WTC11 (cell line): ENCODE results near the gene FAM177A1. TPM values are rescaled to one million over a fixed set of nuclear protein-coding genes. Genes with fewer than 3 reads are reported as not detected.

Source experiments
- ATAC-seq: fragments of 200-7000 bp; cut with Tn5 transposase; 2 replicates; pipeline ENCODE4 v1.10.0; 2021; ENCODE audit warnings: mild to moderate bottlenecking, moderate library complexity
- CTCF ChIA-PET: fragments of 300-600 bp; sonication (Branson Sonifier 250); formaldehyde crosslinking; loops from one replicate; lab custom pipeline; 2021; ENCODE audit warnings: antibody characterized with exemption; lab: Charles Lee
- POLR2A ChIA-PET: fragments of 350-600 bp; sonication (Branson Sonifier 250); formaldehyde crosslinking; loops from one replicate; lab custom pipeline; 2021; ENCODE audit warnings: antibody characterized with exemption; lab: Charles Lee
- DNase-seq: peaks from one replicate; pipeline ENCODE4 v3.0.0; 2021; ENCODE audit warnings: low spot score
- H3K27ac Mint-ChIP-seq: 2 replicates; pipeline ENCODE4 v1.8.0; 2021; ENCODE audit warnings: mixed read lengths
- H3K27me3 Mint-ChIP-seq: 2 replicates; pipeline ENCODE4 v1.8.0; 2021; ENCODE audit warnings: low read depth, mild to moderate bottlenecking, moderate library complexity, mixed read lengths
- H3K36me3 Mint-ChIP-seq: 2 replicates; pipeline ENCODE4 v1.8.0; 2021; ENCODE audit warnings: mixed read lengths
- H3K4me1 Mint-ChIP-seq: 2 replicates; pipeline ENCODE4 v1.8.0; 2022; ENCODE audit warnings: mixed read lengths
- H3K4me3 Mint-ChIP-seq: 2 replicates; pipeline ENCODE4 v1.8.0; 2021; ENCODE audit warnings: mild to moderate bottlenecking, moderate library complexity, mixed read lengths
- H3K9me3 Mint-ChIP-seq: 2 replicates; pipeline ENCODE4 v1.8.0; 2021; ENCODE audit warnings: mixed read lengths
- HMGA2 ChIP-seq: fragments of 250-450 bp; sonication (Bioruptor Pico); IDR thresholded peaks from 2 replicates; pipeline ENCODE4 v1.4.0; 2021; ENCODE audit warnings: mild to moderate bottlenecking, moderate library complexity
- JAZF1 ChIP-seq: fragments of 250-450 bp; sonication (Bioruptor Pico); IDR thresholded peaks from 2 replicates; pipeline ENCODE4 v1.9.0; 2021; ENCODE audit warnings: moderate library complexity, mild to moderate bottlenecking, inconsistent platforms
- JUN ChIP-seq: sonication (generic); formaldehyde crosslinking; IDR thresholded peaks from 2 replicates; pipeline ENCODE4 v1.8.0; 2023; ENCODE audit warnings: mild to moderate bottlenecking, missing genetic modification reagents
- NFYB ChIP-seq: sonication (generic); formaldehyde crosslinking; conservative IDR thresholded peaks from 2 replicates; pipeline ENCODE4 v1.8.0; 2022; ENCODE audit warnings: low read depth, missing genetic modification reagents
- NR1H2 ChIP-seq: sonication (generic); formaldehyde crosslinking; IDR thresholded peaks from 2 replicates; pipeline ENCODE4 v1.9.0; 2021; ENCODE audit warnings: mild to moderate bottlenecking, moderate library complexity, missing genetic modification reagents
- NR3C1 ChIP-seq: sonication (generic); formaldehyde crosslinking; conservative IDR thresholded peaks from 2 replicates; pipeline ENCODE4 v1.8.1; 2023; ENCODE audit warnings: low read depth, mild to moderate bottlenecking, missing genetic modification reagents
- ZNF219 ChIP-seq: sonication (generic); formaldehyde crosslinking; IDR thresholded peaks from 2 replicates; pipeline ENCODE4 v1.8.0; 2023; ENCODE audit warnings: missing genetic modification reagents, mild to moderate bottlenecking, borderline replicate concordance
- ZNF317 ChIP-seq: sonication (generic); formaldehyde crosslinking; IDR thresholded peaks from 2 replicates; pipeline ENCODE4 v1.8.1; 2023; ENCODE audit warnings: low read depth, mild to moderate bottlenecking, moderate library complexity, missing genetic modification reagents, borderline replicate concordance
- ZNF416 ChIP-seq: fragments of 250-450 bp; sonication (Bioruptor Pico); IDR thresholded peaks from 2 replicates; pipeline ENCODE4 v1.9.0; 2021; ENCODE audit warnings: mild to moderate bottlenecking, inconsistent platforms
- total RNA-seq: library from RNA; stranded (reverse); gene quantifications from 3 replicates; pipeline ENCODE4 v1.2.3, GENCODE V29; 2021
- TF ChIP-seq, protein P1 (sequence below): sonication (generic); formaldehyde crosslinking; IDR thresholded peaks from 2 replicates; pipeline ENCODE4 v1.8.0; 2022; ENCODE audit warnings: mild to moderate bottlenecking, missing genetic modification reagents
- TF ChIP-seq, protein P2 (sequence below): sonication (generic); formaldehyde crosslinking; IDR thresholded peaks from 2 replicates; pipeline ENCODE4 v1.8.1; 2022; ENCODE audit warnings: missing genetic modification reagents, borderline replicate concordance
- TF ChIP-seq, protein P3 (sequence below): fragments of 250-450 bp; sonication (Bioruptor Pico); IDR thresholded peaks from 2 replicates; pipeline ENCODE4 v1.8.0; 2021; ENCODE audit warnings: mild to moderate bottlenecking
- TF ChIP-seq, protein P4 (sequence below): sonication (generic); formaldehyde crosslinking; IDR thresholded peaks from 2 replicates; pipeline ENCODE4 v1.8.1; 2022; ENCODE audit warnings: mild to moderate bottlenecking, missing genetic modification reagents, moderate library complexity, borderline replicate concordance
- TF ChIP-seq, protein P5 (sequence below): sonication (generic); formaldehyde crosslinking; IDR thresholded peaks from 2 replicates; pipeline ENCODE4 v1.8.1; 2023; ENCODE audit warnings: mild to moderate bottlenecking, missing genetic modification reagents, borderline replicate concordance
- TF ChIP-seq, protein P6 (sequence below): fragments of 250-450 bp; sonication (Bioruptor Pico); IDR thresholded peaks from 2 replicates; pipeline ENCODE4 v1.9.0; 2021; ENCODE audit warnings: moderate library complexity, mild to moderate bottlenecking, inconsistent platforms, borderline replicate concordance
- TF ChIP-seq, protein P7 (sequence below): sonication (generic); formaldehyde crosslinking; IDR thresholded peaks from 2 replicates; pipeline ENCODE4 v1.8.0; 2022; ENCODE audit warnings: mild to moderate bottlenecking, missing genetic modification reagents
- TF ChIP-seq, protein P8 (sequence below): sonication (generic); formaldehyde crosslinking; IDR thresholded peaks from 2 replicates; pipeline ENCODE4 v1.8.0; 2022; ENCODE audit warnings: mild to moderate bottlenecking, missing genetic modification reagents

FAM177A1 gene
- total RNA-seq, 1 experiment from 2014 or later, result 44.7 TPM

DNA sequence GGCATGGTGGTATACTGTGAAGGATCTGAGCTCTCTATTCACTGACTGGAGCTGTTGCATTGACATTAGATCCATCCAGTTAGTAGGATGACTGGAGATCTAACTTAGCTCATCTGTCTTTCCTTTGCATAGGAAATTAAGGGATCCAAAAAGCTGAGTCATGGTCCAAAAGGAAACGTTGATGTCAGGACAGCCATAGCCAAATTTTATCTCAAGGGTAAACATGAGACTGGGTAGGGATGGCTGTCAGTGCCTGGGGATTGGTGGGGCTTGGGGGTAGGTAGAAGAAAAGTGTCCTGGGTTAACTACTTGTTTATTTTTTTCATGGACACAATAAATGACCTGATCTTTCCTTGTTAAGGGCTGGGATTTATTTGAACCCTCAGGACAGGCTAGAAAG lies 4.6 kb downstream of the FAM177A1 start:
- no peak for TF ChIP-seq ZNF219 (CRISPR knock-in tag)
- TF ChIP-seq, all 79 proteins: peak for 0
- Mint-ChIP-seq H3K4me3 (no peak overlapping the region), H3K27me3 (no peaks in the 10 kb centered on the region; the same call in 1 of the 2 replicates), H3K9me3 (no peaks in the 10 kb centered on the region), H3K36me3 (peaks cover 11% of the 10 kb centered on the region), H3K27ac (no peak overlapping the region), H3K4me1 (peaks cover 13% of the 10 kb centered on the region)
- no peak for DNase-seq
- ChIA-PET CTCF (no interaction called here), POLR2A (interaction anchor here (0.5 kb wide), 1 partner anchor 38 kb away, joined by 6 read pairs; no protein-coding TSS in a partner anchor)
- no peak for ATAC-seq

DNA sequence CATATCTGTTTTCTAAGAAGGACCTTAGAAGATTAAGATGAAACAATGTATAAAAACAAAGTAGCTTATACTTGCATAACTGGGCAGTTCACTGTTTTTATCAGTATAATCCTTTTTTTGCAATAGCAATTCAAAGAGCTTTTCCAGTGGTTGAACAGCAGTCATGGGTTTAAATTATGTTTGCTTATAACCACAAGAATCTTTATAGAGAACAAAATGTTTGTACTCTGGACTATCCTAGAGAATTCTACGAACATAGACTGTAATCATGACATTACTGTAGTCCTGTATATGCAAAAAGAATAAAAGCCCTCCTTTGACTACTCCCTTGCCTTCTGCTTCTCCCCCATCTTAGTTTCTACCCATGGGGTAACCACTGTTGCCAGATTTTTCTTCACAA lies 5.7 kb downstream of the FAM177A1 start:
- ATAC-seq (no peak), DNase-seq (no peak)
- POLR2A ChIA-PET, result no interaction called here
- CTCF ChIA-PET, result no interaction called here
- H3K27me3 Mint-ChIP-seq, result no peaks in the 10 kb centered on the region
- H3K4me3 Mint-ChIP-seq, result no peak overlapping the region
- TF ChIP-seq ZNF416 (CRISPR knock-in tag) (no peak), HMGA2 (CRISPR knock-in tag) (no peak), NR3C1 (CRISPR knock-in tag) (no peak), JAZF1 (no peak), NFYB (CRISPR knock-in tag) (no peak), ZNF317 (CRISPR knock-in tag) (no peak), JUN (CRISPR knock-in tag) (no peak)
- TF ChIP-seq, protein P1, sequence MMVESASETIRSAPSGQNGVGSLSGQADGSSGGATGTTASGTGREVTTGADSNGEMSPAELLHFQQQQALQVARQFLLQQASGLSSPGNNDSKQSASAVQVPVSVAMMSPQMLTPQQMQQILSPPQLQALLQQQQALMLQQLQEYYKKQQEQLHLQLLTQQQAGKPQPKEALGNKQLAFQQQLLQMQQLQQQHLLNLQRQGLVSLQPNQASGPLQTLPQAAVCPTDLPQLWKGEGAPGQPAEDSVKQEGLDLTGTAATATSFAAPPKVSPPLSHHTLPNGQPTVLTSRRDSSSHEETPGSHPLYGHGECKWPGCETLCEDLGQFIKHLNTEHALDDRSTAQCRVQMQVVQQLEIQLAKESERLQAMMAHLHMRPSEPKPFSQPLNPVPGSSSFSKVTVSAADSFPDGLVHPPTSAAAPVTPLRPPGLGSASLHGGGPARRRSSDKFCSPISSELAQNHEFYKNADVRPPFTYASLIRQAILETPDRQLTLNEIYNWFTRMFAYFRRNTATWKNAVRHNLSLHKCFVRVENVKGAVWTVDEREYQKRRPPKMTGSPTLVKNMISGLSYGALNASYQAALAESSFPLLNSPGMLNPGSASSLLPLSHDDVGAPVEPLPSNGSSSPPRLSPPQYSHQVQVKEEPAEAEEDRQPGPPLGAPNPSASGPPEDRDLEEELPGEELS (CRISPR knock-in tag), result no peak
- TF ChIP-seq, protein P2, sequence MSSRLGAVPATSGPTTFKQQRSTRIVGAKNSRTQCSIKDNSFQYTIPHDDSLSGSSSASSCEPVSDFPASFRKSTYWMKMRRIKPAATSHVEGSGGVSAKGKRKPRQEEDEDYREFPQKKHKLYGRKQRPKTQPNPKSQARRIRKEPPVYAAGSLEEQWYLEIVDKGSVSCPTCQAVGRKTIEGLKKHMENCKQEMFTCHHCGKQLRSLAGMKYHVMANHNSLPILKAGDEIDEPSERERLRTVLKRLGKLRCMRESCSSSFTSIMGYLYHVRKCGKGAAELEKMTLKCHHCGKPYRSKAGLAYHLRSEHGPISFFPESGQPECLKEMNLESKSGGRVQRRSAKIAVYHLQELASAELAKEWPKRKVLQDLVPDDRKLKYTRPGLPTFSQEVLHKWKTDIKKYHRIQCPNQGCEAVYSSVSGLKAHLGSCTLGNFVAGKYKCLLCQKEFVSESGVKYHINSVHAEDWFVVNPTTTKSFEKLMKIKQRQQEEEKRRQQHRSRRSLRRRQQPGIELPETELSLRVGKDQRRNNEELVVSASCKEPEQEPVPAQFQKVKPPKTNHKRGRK (CRISPR knock-in tag), result no peak
- TF ChIP-seq, protein P3, sequence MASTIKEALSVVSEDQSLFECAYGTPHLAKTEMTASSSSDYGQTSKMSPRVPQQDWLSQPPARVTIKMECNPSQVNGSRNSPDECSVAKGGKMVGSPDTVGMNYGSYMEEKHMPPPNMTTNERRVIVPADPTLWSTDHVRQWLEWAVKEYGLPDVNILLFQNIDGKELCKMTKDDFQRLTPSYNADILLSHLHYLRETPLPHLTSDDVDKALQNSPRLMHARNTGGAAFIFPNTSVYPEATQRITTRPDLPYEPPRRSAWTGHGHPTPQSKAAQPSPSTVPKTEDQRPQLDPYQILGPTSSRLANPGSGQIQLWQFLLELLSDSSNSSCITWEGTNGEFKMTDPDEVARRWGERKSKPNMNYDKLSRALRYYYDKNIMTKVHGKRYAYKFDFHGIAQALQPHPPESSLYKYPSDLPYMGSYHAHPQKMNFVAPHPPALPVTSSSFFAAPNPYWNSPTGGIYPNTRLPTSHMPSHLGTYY (CRISPR knock-in tag), result no peak
- TF ChIP-seq, protein P4, sequence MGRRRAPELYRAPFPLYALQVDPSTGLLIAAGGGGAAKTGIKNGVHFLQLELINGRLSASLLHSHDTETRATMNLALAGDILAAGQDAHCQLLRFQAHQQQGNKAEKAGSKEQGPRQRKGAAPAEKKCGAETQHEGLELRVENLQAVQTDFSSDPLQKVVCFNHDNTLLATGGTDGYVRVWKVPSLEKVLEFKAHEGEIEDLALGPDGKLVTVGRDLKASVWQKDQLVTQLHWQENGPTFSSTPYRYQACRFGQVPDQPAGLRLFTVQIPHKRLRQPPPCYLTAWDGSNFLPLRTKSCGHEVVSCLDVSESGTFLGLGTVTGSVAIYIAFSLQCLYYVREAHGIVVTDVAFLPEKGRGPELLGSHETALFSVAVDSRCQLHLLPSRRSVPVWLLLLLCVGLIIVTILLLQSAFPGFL, result no peak
- H3K4me1 Mint-ChIP-seq, result peaks cover 10% of the 10 kb centered on the region
- peaks cover 11% of the 10 kb centered on the region for H3K36me3 Mint-ChIP-seq
- H3K27ac Mint-ChIP-seq, result no peak overlapping the region
- no peaks in the 10 kb centered on the region for H3K9me3 Mint-ChIP-seq

DNA sequence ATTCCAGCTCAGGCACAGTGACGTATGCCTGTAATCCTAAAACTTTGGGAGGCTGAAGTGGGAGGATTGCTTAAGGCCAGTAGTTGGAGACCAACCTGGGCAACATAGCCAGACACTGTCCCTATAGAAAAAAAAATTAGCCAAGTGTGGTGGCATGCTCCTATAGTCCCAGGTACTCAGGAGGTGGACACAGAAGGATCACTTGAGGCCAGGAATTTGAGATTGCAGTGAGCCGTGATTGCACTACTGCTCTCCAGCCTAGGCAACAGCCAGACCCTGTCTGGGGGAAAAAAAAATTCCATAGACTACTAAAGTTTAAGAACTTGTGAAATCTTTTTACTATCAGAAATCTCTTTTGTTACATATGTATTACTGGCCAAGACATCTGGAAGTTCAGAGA lies 6.6 kb downstream of the FAM177A1 start:
- CTCF ChIA-PET, result no interaction called here
- TF ChIP-seq NR1H2 (CRISPR knock-in tag), result no peak
- TF ChIP-seq HMGA2 (CRISPR knock-in tag), result no peak
- TF ChIP-seq, protein P5, sequence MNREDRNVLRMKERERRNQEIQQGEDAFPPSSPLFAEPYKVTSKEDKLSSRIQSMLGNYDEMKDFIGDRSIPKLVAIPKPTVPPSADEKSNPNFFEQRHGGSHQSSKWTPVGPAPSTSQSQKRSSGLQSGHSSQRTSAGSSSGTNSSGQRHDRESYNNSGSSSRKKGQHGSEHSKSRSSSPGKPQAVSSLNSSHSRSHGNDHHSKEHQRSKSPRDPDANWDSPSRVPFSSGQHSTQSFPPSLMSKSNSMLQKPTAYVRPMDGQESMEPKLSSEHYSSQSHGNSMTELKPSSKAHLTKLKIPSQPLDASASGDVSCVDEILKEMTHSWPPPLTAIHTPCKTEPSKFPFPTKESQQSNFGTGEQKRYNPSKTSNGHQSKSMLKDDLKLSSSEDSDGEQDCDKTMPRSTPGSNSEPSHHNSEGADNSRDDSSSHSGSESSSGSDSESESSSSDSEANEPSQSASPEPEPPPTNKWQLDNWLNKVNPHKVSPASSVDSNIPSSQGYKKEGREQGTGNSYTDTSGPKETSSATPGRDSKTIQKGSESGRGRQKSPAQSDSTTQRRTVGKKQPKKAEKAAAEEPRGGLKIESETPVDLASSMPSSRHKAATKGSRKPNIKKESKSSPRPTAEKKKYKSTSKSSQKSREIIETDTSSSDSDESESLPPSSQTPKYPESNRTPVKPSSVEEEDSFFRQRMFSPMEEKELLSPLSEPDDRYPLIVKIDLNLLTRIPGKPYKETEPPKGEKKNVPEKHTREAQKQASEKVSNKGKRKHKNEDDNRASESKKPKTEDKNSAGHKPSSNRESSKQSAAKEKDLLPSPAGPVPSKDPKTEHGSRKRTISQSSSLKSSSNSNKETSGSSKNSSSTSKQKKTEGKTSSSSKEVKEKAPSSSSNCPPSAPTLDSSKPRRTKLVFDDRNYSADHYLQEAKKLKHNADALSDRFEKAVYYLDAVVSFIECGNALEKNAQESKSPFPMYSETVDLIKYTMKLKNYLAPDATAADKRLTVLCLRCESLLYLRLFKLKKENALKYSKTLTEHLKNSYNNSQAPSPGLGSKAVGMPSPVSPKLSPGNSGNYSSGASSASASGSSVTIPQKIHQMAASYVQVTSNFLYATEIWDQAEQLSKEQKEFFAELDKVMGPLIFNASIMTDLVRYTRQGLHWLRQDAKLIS (CRISPR knock-in tag), result no peak
- TF ChIP-seq, protein P6, sequence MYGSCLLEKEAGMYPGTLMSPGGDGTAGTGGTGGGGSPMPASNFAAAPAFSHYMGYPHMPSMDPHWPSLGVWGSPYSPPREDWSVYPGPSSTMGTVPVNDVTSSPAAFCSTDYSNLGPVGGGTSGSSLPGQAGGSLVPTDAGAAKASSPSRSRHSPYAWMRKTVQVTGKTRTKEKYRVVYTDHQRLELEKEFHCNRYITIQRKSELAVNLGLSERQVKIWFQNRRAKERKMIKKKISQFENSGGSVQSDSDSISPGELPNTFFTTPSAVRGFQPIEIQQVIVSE (CRISPR knock-in tag), result no peak
- TF ChIP-seq, protein P7, sequence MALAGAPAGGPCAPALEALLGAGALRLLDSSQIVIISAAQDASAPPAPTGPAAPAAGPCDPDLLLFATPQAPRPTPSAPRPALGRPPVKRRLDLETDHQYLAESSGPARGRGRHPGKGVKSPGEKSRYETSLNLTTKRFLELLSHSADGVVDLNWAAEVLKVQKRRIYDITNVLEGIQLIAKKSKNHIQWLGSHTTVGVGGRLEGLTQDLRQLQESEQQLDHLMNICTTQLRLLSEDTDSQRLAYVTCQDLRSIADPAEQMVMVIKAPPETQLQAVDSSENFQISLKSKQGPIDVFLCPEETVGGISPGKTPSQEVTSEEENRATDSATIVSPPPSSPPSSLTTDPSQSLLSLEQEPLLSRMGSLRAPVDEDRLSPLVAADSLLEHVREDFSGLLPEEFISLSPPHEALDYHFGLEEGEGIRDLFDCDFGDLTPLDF (CRISPR knock-in tag), result no peak
- TF ChIP-seq, protein P3 (CRISPR knock-in tag), result no peak
- TF ChIP-seq, protein P8, sequence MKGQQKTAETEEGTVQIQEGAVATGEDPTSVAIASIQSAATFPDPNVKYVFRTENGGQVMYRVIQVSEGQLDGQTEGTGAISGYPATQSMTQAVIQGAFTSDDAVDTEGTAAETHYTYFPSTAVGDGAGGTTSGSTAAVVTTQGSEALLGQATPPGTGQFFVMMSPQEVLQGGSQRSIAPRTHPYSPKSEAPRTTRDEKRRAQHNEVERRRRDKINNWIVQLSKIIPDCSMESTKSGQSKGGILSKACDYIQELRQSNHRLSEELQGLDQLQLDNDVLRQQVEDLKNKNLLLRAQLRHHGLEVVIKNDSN (CRISPR knock-in tag), result no peak

More for the DNA sequence above, 6.6 kb downstream of the FAM177A1 start:
- no peak overlapping the region for H3K27ac Mint-ChIP-seq
- DNase-seq (no peak), ATAC-seq (no peak)
- POLR2A ChIA-PET, result no interaction called here
- H3K36me3 Mint-ChIP-seq, result peaks cover 12% of the 10 kb centered on the region
- no peak overlapping the region for H3K4me3 Mint-ChIP-seq
- H3K27me3 Mint-ChIP-seq, result no peaks in the 10 kb centered on the region
- H3K4me1 Mint-ChIP-seq, result peaks cover 6% of the 10 kb centered on the region
- no peaks in the 10 kb centered on the region for H3K9me3 Mint-ChIP-seq
